Measurements from ENCODE around the gene NOTUM.
"Not testable (repeated sequence)": the region's sequence is repeated elsewhere in the genome, so short reads cannot be mapped to it uniquely, and the experiment has no call there.

The NOTUM gene

GRCh38 chr17:81956607-81957589, 4.1 kb downstream of the NOTUM start:
- DNase-seq, result no peak

DNA sequence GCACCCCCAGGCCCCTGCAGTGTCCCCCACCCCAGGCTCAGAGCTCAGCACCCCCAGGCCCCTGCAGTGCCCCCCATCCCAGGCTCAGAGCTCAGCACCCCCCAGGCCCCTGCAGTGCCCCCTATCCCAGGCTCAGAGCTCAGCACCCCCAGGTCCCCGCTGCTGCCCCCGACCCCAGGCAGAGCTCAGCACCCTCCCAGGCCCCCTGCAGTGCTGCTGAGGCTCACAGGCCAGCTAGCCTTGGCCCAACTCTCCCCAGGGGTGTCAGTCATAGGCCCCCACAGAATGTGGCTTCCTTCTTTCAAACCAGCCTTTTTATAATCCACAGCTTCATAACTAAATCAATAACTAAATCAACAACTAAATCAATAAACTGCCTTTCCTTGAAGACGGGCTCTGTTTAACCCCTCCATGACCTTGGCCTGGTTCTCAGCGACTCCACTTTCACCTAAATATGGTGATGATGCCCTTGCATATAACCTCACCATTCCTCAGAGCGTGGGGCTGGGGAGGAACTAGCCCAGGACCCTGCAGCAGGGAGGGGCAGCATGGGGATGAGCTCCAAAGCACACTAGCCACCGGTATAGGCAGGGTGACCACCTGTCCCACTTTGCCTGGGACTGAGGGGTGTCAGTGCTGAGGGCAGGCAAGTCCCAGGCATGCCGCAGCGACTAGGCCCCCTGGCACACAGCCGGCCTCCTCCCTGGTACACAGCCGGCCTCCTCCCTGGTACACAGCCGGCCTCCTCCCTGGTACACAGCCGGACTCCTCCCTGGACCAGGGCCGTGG, 5.0 kb downstream of the NOTUM start:
- DNase-seq, result no peak

- DNase-seq, result no peak
Observed at GRCh38 chr17:81955058-81955681, 5.8 kb downstream of the NOTUM start.

- DNase-seq, result no peak
Observed at GRCh38 chr17:81954131-81955057, 6.6 kb downstream of the NOTUM start.

DNA sequence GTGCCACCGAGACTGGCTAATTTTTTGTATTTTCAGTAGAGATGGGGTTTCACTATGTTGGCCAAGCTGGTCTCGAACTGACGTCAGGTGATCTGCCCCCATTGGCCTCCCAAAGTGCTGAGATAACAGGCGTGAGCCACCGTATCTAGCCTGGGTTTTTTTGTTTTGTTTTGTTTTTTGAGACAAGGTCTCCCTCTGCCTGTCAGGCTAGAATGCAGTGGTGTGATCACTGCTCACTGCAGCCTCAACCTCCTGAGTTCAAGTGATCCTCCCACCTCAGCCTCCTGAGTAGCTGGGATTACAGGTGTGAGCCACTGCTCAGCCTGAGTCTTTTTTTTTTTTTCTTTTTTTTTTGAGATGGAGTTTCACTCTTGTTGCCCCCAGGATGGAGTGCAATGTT, 7.5 kb downstream of the NOTUM start:
- not testable (repeated sequence) for DNase-seq

GRCh38 chr17:81952792-81953228, 8.2 kb downstream of the NOTUM start:
- no peak for DNase-seq

DNA sequence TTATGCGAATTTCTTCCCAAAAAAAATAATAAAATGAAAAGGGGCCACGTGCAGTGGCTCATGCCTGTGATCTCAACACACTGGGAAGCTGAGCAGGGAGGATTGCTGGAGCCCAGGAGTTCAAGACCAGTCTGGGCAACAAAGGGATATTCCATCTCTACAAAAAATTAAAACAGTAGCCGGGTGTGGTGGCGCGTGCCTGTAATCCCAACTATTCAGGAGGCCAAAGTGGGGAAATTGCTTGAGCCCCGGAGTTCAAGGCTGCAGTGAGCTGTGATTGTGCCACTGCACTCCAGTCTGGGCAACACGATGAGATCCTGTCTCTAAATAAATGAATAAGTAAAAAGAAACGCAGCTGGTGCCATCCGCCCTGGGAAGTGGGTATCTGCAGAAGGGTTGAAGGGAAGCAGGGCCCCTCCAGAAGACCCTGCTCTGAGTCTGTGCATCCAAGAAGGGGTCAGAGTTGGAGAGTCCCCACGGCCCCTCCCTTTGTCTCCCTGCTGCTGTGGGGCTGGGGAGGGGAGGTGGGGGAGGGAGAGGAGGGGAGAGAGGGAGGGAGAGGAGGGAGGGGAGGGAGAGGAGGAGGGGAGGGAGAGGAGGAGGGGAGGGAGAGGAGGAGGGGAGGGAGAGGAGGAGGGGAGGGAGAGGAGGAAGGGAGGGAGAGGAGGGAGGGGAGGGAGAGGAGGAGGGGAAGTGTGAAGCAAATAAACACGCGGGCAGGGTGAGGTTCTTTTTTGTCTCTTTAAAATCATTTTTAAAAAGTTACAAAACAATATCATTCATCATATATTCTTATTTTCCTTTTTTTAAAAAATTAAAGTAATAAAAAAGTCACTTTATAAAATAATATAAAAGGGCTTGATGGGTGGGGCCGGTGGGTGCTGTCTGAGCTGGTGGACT, 9.0 kb downstream of the NOTUM start:
- no peak for DNase-seq

GRCh38 chr17:81950501-81950900, 10.5 kb downstream of the NOTUM start:
- DNase-seq, result no peak

DNA sequence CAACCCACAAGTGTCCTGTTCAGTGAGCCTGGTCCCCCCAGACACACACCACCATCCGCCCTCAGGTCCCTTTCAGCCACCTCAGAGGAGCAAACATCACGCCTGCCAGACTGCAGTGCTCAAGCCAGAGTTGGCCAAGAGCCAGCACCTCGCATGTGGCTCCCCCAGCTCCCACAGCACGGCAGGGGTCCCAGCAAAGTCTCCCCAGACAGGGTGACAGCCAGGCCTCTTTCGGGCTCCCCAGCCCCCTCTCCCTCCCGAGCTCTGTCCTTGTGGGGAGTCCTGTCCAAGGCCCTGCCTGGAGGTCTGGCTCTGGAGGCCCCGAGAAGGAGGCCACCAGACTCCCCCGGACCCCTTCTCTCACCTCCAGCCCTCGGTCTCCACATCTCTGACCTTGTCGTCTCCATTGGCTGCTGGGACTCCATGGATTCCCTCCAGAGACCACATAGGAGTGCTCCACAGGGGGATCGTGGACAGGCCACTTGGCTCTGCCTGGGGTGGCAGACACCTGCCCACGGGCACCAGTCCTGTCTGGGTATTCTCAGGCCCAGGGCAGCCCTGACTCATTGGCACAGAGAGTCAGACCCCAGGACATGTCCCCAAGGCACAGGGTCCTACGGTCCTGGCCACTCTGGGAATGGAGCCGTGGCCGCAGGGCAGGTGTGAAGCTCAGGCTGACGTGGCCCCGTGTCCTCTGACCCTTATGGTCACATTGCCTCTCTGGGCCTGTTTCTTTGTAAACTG, 12.2 kb downstream of the NOTUM start:
- DNase-seq, result no peak

DNA sequence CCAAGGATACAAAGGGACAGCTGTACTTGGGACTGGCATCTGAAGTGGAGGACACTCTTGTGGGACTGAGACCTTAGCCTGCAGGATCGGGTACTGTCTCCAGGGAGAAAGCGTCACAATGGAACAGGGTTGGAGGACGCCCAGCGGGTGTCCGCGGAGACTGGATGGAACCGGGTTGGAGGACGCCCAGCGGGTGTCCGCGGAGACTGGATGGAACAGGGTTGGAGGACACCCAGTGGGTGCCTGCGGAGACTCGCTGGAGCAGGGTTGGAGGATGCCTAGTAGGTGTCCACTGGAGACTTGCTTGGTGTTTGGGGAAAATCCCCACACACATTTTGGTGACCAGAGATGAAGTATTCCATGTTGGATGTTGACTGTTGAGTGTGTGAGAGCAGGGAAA, 13.8 kb downstream of the NOTUM start, which contains the start of gene MYADML2:
Gene MYADML2, minus strand, starts transcription at position 45 of the 400 bp plus-strand sequence. CDS start 5,492 bp downstream, outside the sequence.
- no peak for DNase-seq

GRCh38 chr17:81944858-81945257, 16.1 kb downstream of the NOTUM start:
- DNase-seq, result no peak

- DNase-seq, result no peak
Observed at GRCh38 chr17:81942167-81942553, 18.8 kb downstream of the NOTUM start.

DNA sequence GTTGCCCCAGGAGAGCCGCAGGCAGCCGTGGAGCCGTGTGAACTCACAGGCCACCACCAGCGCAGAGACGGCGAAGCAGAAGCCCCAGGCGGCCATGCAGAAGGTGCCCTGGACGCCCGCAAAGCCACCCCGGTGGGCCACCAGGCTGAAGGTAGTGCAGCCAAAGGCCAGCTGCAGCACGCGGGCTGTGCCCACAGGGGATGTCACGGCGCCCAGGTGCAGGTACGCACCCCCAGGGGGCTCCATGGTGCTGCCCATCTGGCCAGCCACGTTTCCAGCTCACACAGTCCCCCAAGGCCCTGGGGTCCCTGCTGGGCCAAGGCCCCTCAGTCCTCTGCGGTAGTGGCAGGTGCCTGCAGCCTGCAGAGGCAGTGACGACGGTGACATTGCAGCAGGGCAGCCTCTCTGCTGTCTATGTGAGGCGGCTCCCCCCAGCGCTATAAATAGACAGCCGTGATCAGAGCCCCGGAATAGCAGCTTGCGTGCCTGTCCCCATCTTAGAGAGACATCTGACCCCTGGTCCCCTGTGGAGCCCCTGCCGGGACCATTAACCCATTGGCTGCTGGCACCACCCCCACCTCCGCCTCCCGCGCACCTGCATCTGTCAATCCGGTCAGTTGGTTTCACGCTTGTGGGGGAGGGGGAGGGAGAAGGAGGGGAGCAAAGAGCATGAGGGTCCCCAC, 19.4 kb downstream of the NOTUM start:
- no peak for DNase-seq

DNA sequence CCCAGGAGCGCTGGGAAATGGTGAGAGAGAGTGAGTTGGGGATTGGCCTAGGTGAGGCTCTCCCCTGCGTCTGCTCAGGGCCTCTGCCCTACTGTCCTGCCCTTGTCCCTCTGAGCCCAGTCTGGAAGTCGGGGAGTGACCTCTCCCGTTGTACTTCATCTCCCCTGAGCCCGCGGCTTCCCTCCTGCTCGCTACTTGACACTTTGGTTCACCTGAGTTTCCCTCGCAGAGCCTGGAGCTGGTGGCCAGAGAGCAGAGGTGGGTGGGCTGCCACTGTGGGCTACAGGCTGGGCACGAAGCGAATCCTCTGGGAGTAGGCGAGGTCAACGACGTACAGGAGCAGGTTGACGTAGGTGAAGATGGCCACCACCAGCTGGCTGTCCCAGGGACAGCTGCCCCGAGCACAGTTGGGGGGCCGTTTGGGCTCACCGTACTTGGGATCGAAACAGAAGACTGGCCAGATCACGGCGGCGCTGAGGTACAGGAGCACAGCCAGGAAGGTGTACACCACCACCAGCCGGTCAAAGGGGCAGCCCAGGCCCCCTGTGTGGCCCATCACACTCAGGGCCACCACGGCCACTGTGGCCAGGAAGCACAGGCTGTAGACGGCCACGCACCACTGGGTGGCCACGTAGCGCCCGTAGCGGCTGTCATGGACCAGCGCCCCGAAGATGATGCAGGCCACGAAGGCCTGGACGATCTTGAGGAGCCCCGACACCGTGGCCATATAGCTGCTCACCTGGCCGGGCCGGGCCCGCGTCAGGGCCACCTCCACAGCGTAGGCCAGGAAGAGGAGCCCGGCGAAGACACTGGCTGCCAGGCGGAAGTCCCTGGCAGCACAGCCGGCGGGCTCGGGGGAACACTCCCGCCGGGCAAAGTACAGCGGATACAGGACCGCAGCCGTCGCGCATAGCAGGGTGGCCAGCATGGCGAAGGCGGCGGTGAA, 20.2 kb downstream of the NOTUM start:
- no peak for DNase-seq

GRCh38 chr17:81939881-81940385, 21.1 kb downstream of the NOTUM start:
- no peak for DNase-seq

DNA sequence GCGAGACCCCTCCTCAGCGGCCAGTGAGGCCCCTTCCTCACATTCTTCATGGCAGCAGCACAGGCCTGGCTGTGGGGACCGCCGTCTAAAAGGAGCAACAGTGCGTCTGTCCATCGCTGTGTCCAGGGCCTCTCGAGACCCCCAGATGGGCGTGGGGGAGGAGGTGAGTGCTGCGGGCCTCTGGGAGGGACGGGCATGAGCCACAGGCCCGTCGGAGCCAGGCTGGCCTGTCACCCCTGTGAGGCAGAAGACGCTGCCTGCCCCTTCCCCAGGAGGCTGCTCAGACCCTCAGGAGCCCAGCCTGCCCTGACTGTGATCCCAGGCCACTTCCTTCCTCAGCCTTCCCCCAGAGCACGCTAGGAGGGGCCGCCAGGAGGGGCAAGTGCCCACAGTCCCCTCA, 21.8 kb downstream of the NOTUM start:
- DNase-seq, result no peak

GRCh38 chr17:81935709-81936084, 25.3 kb downstream of the NOTUM start:
- no peak for DNase-seq
